Activated CD4-positive, alpha-beta T cell treated with anti-CD3 and anti-CD28 coated beads, Interleukin-2, amount 10 ng/mL, durations not matched to agents 7 days and 5 days (primary cell): ENCODE measurements around the gene ATP1B1. TPM values are rescaled to one million over a fixed set of nuclear protein-coding genes. Genes with fewer than 3 reads are reported as not detected.

Experiments
- CTCF ChIA-PET: fragments of 350-600 bp; sonication (Branson Sonifier 250); formaldehyde crosslinking; loops from one replicate; lab custom pipeline; 2021; ENCODE audit warnings: antibody characterized with exemption; lab: Charles Lee
- POLR2A ChIA-PET: fragments of 350-600 bp; sonication (Branson Sonifier 250); formaldehyde crosslinking; loops from one replicate; lab custom pipeline; 2021; ENCODE audit warnings: antibody characterized with exemption; lab: Charles Lee
- DNase-seq: peaks from one replicate; pipeline ENCODE4 v3.0.0-alpha.2; 2020
- H3K27ac Mint-ChIP-seq: one replicate; pipeline ENCODE4 v1.8.0; 2021; ENCODE audit warnings: mild to moderate bottlenecking, moderate library complexity, mixed read lengths
- H3K27me3 Mint-ChIP-seq: one replicate; pipeline ENCODE4 v1.8.0; 2021; ENCODE audit warnings: mixed read lengths
- H3K36me3 Mint-ChIP-seq: one replicate; pipeline ENCODE4 v1.8.0; 2021; ENCODE audit warnings: low read depth, mixed read lengths
- H3K4me1 Mint-ChIP-seq: one replicate; pipeline ENCODE4 v1.8.0; 2021; ENCODE audit warnings: mixed read lengths
- H3K4me3 Mint-ChIP-seq: one replicate; pipeline ENCODE4 v1.8.0; 2021; ENCODE audit warnings: mild to moderate bottlenecking, moderate library complexity, mixed read lengths
- H3K9me3 Mint-ChIP-seq: one replicate; pipeline ENCODE4 v1.8.0; 2021; ENCODE audit warnings: mixed read lengths
- total RNA-seq, 2 experiments: library from RNA; stranded (reverse); gene quantifications; one replicate each; pipeline ENCODE4 v1.2.3, GENCODE V29; 2021

Gene ATP1B1
- total RNA-seq, 2 experiments from 2014 or later, result 2.6 to 3.4 TPM

- ChIA-PET CTCF (interaction anchor here (0.5 to 1.0 kb wide), 2 partner anchors 11 to 12 kb away, joined by 3 read pairs; no protein-coding TSS in a partner anchor), POLR2A (interaction anchor here (0.5 kb wide), 1 partner anchor 45 kb away, joined by 3 read pairs; no protein-coding TSS in a partner anchor)
- no peak for DNase-seq
- Mint-ChIP-seq H3K27ac (no peak overlapping the region), H3K4me3 (no peak overlapping the region), H3K9me3 (peaks cover 2% of the 10 kb centered on the region), H3K27me3 (peaks cover 8% of the 10 kb centered on the region), H3K4me1 (no peaks in the 10 kb centered on the region), H3K36me3 (no peaks in the 10 kb centered on the region)
Observed at GRCh38 chr1:169100651-169101088, 5.8 kb upstream of the ATP1B1 start.

GRCh38 chr1:169102567-169102966, 3.9 kb upstream of the ATP1B1 start:
- ChIA-PET CTCF (no interaction called here), POLR2A (no interaction called here)
- Mint-ChIP-seq H3K9me3 (no peaks in the 10 kb centered on the region), H3K27me3 (peaks cover 13% of the 10 kb centered on the region), H3K36me3 (no peaks in the 10 kb centered on the region), H3K4me1 (peaks cover 5% of the 10 kb centered on the region), H3K27ac (no peak overlapping the region), H3K4me3 (no peak overlapping the region)
- DNase-seq, result no peak

- Mint-ChIP-seq H3K9me3 (no peaks in the 10 kb centered on the region), H3K27ac (no peak overlapping the region)
Observed at GRCh38 chr1:169103002-169103401, 3.5 kb upstream of the ATP1B1 start.

GRCh38 chr1:169103480-169103893, 3.0 kb upstream of the ATP1B1 start:
- no peak overlapping the region for H3K27ac Mint-ChIP-seq
- peaks cover 14% of the 10 kb centered on the region for H3K4me1 Mint-ChIP-seq
- H3K27me3 Mint-ChIP-seq, result peaks cover 21% of the 10 kb centered on the region
- no peaks in the 10 kb centered on the region for H3K9me3 Mint-ChIP-seq
- CTCF ChIA-PET, result interaction anchor here (0.9 to 1.7 kb wide), 3 partner anchors 9 to 28 kb away, joined by 3 to 4 read pairs (median 3); no protein-coding TSS in a partner anchor
- POLR2A ChIA-PET, result no interaction called here
- no peak overlapping the region for H3K4me3 Mint-ChIP-seq
- no peak for DNase-seq
- no peaks in the 10 kb centered on the region for H3K36me3 Mint-ChIP-seq

More at GRCh38 chr1:169103002-169103401, 3.5 kb upstream of the ATP1B1 start:
- CTCF ChIA-PET, result interaction anchor here (1.0 kb wide), 1 partner anchor 28 kb away, joined by 3 read pairs; no protein-coding TSS in a partner anchor
- Mint-ChIP-seq H3K4me1 (peaks cover 9% of the 10 kb centered on the region), H3K27me3 (peaks cover 17% of the 10 kb centered on the region), H3K36me3 (no peaks in the 10 kb centered on the region), H3K4me3 (no peak overlapping the region)
- no peak for DNase-seq
- POLR2A ChIA-PET, result no interaction called here

- Mint-ChIP-seq H3K36me3 (no peaks in the 10 kb centered on the region), H3K4me1 (peaks cover 23% of the 10 kb centered on the region)
- POLR2A ChIA-PET, result no interaction called here
Observed at GRCh38 chr1:169105087-169105433, 1.4 kb upstream of the ATP1B1 start.

GRCh38 chr1:169105434-169106094, 926 bp upstream of the ATP1B1 start:
- ChIA-PET CTCF (interaction anchor here (0.5 to 1.7 kb wide), 3 partner anchors 9 to 87 kb away, joined by 3 to 4 read pairs (median 3); no protein-coding TSS in a partner anchor), POLR2A (no interaction called here)
- Mint-ChIP-seq H3K4me3 (peak overlapping the region; percentile 63), H3K27ac (no peak overlapping the region), H3K36me3 (no peaks in the 10 kb centered on the region), H3K9me3 (no peaks in the 10 kb centered on the region), H3K27me3 (peaks cover 21% of the 10 kb centered on the region), H3K4me1 (peaks cover 28% of the 10 kb centered on the region)
- peak; percentile 26 for DNase-seq

More at GRCh38 chr1:169105087-169105433, 1.4 kb upstream of the ATP1B1 start:
- CTCF ChIA-PET, result interaction anchor here (1.2 to 1.7 kb wide), 2 partner anchors 10 to 13 kb away, joined by 3 to 4 read pairs; no protein-coding TSS in a partner anchor
- Mint-ChIP-seq H3K27me3 (peaks cover 21% of the 10 kb centered on the region), H3K9me3 (no peaks in the 10 kb centered on the region), H3K27ac (no peak overlapping the region), H3K4me3 (peak overlapping the region; percentile 63)
- DNase-seq, result no peak

GRCh38 chr1:169106921-169107602, 572 bp downstream of the ATP1B1 start:
- Mint-ChIP-seq H3K4me1 (peaks cover 28% of the 10 kb centered on the region), H3K36me3 (no peaks in the 10 kb centered on the region)
- DNase-seq, result no peak

GRCh38 chr1:169107603-169108208, 1.2 kb downstream of the ATP1B1 start:
- Mint-ChIP-seq H3K9me3 (no peaks in the 10 kb centered on the region), H3K27me3 (peaks cover 13% of the 10 kb centered on the region), H3K4me1 (peaks cover 28% of the 10 kb centered on the region), H3K4me3 (peak overlapping the region; percentile 70), H3K36me3 (peaks cover 2% of the 10 kb centered on the region), H3K27ac (no peak overlapping the region)
- ChIA-PET POLR2A (no interaction called here), CTCF (interaction anchor here (0.6 to 1.2 kb wide), 3 partner anchors 13 to 585 kb away, joined by 4 to 5 read pairs (median 5); no protein-coding TSS in a partner anchor)
- DNase-seq, result no peak

More at GRCh38 chr1:169106921-169107602, 572 bp downstream of the ATP1B1 start:
- Mint-ChIP-seq H3K27ac (no peak overlapping the region), H3K27me3 (peaks cover 15% of the 10 kb centered on the region), H3K9me3 (no peaks in the 10 kb centered on the region), H3K4me3 (peak overlapping the region; percentile 70)
- ChIA-PET CTCF (interaction anchor here (0.6 to 1.6 kb wide), 5 partner anchors 12 to 585 kb away, joined by 3 to 5 read pairs (median 4); no protein-coding TSS in a partner anchor), POLR2A (no interaction called here)

- Mint-ChIP-seq H3K4me1 (peaks cover 28% of the 10 kb centered on the region), H3K36me3 (peaks cover 2% of the 10 kb centered on the region), H3K4me3 (peak overlapping the region; percentile 70)
Observed at GRCh38 chr1:169108223-169108622, 1.7 kb downstream of the ATP1B1 start.

GRCh38 chr1:169108863-169109560, 2.5 kb downstream of the ATP1B1 start:
- Mint-ChIP-seq H3K9me3 (no peaks in the 10 kb centered on the region), H3K27me3 (peaks cover 13% of the 10 kb centered on the region), H3K4me1 (peaks cover 28% of the 10 kb centered on the region), H3K27ac (no peak overlapping the region), H3K36me3 (peaks cover 2% of the 10 kb centered on the region), H3K4me3 (no peak overlapping the region)
- CTCF ChIA-PET, result interaction anchor here (0.6 to 1.4 kb wide), 4 partner anchors 11 to 249 kb away, joined by 3 to 4 read pairs (median 3); no protein-coding TSS in a partner anchor
- POLR2A ChIA-PET, result no interaction called here
- DNase-seq, result no peak

More at GRCh38 chr1:169108223-169108622, 1.7 kb downstream of the ATP1B1 start:
- POLR2A ChIA-PET, result no interaction called here
- Mint-ChIP-seq H3K9me3 (no peaks in the 10 kb centered on the region), H3K27me3 (peaks cover 13% of the 10 kb centered on the region), H3K27ac (no peak overlapping the region)
- CTCF ChIA-PET, result interaction anchor here (0.7 to 1.2 kb wide), 2 partner anchors 12 to 13 kb away, joined by 3 to 5 read pairs; no protein-coding TSS in a partner anchor
- no peak for DNase-seq

- Mint-ChIP-seq H3K4me1 (peaks cover 28% of the 10 kb centered on the region), H3K36me3 (peaks cover 2% of the 10 kb centered on the region), H3K4me3 (no peak overlapping the region), H3K27ac (no peak overlapping the region), H3K9me3 (no peaks in the 10 kb centered on the region), H3K27me3 (peaks cover 13% of the 10 kb centered on the region)
- DNase-seq, result no peak
- POLR2A ChIA-PET, result no interaction called here
- CTCF ChIA-PET, result interaction anchor here (1.4 kb wide), 1 partner anchor 249 kb away, joined by 4 read pairs; no protein-coding TSS in a partner anchor
Observed at GRCh38 chr1:169109561-169110134, 3.2 kb downstream of the ATP1B1 start.
